Measurements from ENCODE around the gene ARHGAP4.

The ARHGAP4 gene

DNA sequence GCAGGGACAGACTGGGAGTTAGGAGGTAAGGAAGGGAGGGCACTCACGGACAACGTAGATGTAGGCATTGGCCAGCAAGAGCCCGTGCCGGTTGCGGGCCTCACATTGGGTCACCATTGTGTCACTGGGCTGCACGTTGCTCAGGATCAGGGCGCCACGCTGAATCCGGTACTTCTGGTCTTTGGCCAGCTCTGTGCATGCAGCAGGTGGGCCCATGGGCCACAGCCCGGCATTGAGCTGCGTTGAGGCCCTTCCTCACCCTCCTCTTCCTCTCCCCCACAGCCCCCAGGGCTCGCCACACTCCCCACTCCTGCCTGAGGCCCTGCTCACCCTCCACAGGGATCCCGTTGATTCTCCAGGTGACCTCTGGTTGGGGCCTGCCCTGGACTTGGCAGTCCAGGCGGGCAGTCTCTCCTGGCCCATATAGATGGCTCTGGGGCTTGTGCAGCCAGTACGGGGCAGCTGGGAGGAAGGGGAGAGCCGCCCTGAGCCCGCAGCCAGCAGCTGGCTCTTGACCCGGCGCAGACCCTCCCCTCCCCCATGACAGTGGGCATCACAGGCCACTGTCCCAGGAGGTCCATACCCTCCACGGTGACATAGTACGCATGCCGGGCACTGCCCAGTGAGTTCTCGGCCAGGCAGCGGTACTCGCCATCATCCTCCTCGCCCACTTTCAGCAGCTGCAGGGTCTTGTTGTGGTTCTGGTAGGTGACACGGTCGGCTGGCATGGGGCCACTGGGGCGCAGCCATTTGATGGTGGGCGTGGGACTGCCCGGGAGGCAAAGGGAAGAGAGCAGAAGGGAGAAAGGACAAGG lies 56.4 kb downstream of the ARHGAP4 start:
- DNase-seq (ENCODE audit: low read depth in 4 of 4, low spot score in 1 of 4): no peak

DNA sequence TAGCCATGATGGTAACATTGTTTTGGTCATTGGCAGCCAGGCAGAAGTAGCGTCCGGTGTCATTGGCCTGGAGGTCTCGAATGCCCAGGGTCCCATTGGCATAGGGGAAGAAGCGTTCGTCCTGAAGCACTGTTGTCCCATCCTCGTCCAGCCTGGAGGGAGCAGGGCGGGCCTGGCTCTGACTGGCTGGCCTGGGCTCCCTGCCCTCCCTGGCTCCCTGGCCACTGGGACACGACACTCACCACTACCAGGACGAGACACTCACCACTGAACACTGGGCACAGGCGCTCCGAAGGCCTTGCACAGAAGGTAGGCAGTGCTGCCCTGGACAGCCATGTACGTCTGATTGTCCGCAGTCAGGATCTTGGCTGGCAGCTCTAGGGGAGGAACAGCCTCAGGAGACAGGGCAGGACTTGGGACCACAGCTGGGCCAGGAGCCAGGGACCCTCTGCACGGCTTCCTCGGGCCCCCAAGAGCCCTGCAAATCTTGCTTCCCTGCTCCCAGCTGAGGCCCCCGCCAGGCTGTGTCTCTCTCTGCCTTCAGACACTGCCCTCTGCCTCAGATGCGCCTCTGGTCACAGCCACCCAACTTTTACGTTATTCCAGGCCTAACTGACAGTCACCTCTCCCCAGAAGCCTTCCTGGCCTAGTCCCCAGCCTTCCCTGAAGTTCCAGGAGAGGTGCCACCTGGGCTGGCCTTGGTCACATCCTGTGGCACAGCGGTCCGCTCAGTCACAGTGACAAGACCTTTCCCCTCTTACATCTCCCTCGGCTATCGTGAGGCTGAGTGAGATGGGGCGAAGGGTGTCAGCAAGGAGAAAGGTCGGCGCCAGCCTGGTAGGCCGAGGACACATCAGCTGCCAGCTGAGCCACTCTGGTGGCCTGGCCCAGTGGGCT lies 57.2 kb downstream of the ARHGAP4 start:
- DNase-seq (ENCODE audit: low read depth in 4 of 4, low spot score in 1 of 4): no peak

DNA sequence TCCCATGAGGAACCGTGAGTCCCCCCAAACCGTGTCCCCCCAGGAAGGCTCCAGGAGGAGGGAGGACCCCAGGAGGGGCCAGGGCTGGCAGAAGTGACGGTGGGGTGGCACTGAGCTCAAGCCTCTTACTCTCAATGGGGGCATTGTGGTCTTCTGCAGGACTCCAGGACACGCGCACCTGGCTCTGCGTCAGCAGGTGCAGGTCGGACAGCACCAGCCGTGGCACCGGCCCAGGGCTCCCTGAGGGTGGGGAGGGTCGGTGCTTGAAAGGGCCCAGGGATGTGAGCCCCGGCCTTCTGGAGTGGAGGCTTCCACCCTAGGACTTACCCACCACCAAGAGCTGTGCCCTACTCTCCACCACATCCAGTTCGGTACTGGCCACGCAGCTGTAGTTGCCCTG lies 58.4 kb downstream of the ARHGAP4 start:
- no peak for DNase-seq (ENCODE audit: low read depth in 4 of 4, low spot score in 1 of 4)

DNA sequence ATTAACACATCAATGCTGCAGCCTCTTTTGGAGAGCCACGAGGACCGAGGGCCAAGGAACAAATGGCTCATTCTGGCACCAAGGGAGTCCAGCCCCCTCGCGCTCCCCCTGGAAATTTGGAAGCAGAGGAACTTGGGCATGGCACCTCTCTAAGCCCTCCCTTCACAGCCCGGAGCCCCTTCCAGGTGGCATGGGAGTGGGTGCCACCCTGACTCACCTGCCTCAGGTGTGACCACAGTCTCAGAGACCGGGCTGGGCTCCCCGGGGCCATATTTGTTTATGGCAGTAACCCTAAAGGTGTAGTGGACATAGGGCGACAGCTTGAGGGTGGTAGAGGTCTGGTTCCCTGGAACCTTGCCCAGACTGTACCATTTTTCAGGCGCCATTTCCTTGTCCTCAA lies 58.9 kb downstream of the ARHGAP4 start:
- no peak for DNase-seq (ENCODE audit: low read depth in 4 of 4, low spot score in 1 of 4)

DNA sequence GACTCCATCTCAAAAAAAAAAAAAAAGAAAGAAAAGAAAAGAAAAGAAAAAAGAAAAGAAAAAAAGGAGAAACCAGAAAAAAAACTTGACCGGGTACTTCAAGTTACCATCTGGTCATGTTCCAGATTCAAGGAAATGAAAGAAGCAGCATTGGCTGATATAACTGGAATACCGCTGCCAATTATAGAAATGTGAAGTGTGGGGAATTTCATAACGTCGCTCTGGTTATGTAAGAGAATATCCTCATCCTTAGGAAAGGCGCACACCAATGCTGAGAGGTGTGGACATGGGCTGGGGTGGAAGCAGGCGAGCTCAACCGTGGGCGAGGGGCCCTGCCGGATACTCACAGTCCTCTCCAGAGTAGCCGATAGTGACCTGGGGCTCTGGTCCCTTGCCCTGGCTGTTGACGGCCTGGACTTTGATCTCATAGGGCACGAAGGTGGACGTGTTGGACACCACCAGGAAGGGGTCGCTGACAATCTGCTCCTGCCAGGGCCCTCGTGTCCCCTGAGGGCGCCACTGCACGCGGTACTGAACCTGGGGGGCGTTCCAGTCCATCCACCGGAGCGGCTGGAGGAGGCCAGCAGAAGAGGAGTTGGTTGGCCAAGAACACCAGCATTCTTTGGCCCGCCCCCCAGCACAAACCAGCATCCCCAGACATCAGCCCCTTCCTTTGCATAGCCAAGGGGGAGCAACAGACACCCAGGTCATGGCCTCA lies 59.6 kb downstream of the ARHGAP4 start:
- no peak for DNase-seq (ENCODE audit: low read depth in 4 of 4, low spot score in 1 of 4)

DNA sequence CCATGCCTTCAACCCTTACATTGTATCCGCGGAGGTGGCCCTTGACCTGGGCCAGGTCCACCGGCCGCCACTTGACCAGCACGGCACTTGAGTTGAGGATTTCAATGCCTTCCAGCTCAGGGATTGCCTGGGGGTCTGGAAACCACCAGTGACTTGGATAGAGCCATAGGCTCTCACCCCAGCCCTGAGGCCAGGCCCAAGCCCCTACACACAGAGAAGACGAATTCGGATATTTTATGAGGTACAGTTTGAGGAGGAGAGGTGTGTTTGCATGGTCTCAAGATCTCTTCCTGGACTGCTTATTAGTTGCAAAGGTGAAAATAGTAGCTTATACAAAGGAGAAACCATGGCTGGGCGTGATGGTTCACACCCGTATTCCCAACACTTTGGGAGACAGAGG lies 60.4 kb downstream of the ARHGAP4 start:
- DNase-seq (ENCODE audit: low read depth in 4 of 4, low spot score in 1 of 4): no peak

DNA sequence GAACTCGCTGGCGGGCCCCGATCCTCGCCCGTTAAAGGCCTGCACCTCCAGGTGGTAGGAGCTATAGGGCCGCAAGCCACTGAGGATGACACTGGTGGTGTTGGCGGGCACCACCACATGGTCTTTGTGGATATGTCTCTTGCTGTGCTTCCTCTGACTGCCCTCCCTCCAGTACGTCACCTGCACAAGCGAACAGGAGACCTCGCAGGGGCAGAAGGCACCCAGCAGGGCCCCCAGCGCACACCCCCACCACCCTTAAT lies 60.8 kb downstream of the ARHGAP4 start:
- DNase-seq (ENCODE audit: low read depth in 4 of 4, low spot score in 1 of 4): no peak

DNA sequence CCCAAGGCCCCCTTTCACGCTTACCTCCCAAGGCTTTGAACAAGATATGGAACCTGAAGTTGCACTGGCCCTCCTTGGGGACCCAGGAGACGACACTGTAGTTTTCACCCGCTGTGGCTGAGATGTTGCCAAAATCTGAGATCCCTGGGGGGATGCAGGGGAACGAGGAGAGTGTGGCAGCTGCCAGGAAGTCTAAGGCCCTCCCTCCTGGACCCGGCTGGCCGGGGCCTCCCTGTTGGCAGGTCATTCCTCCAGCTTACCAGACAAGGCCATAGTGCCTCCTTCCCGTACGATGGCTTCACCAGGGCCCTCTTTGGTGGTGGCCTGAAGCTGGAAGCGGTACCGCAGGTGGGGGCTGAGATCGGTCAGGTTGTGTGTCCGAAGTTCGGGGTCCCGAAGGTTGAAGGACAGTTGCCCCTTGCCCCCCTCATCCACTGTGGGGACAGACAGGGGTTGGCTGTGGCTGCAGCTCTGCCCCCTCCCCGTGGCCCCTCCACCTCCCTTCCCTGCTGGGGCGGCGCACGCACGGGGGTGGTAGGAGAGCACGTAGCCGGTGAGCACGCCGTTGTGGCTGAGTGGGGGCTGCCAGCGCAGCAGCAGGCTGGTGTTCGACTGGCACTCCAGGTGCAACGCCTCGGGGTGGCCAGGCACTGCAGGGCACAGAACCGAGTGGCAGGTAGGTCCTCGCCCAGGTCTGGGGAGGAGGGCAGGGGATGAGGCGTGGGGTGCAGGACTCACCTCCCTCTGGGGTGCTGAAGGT lies 61.3 kb downstream of the ARHGAP4 start:
- DNase-seq (ENCODE audit: low read depth in 4 of 4, low spot score in 1 of 4): no peak

DNA sequence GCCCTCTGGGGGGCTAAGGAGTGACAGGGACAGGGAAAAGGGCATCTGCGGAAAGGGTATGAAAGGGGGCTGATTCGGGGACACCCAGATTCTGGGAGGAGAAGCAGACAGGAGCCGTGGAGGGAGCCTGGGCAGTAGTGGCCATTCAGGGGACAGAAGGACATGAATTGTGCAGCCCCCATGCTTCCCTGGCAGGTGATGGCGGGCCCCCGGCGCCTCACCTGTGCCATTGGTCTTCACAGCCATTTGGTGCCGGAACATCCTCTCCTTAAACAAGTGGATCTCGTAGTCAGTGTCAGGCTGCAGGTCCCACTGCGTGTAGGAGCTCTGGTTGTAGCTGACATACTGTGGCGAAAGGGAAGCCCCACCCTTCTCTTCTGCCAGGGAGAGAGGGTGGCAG lies 62.0 kb downstream of the ARHGAP4 start:
- DNase-seq (ENCODE audit: low read depth in 4 of 4, low spot score in 1 of 4): no peak

DNA sequence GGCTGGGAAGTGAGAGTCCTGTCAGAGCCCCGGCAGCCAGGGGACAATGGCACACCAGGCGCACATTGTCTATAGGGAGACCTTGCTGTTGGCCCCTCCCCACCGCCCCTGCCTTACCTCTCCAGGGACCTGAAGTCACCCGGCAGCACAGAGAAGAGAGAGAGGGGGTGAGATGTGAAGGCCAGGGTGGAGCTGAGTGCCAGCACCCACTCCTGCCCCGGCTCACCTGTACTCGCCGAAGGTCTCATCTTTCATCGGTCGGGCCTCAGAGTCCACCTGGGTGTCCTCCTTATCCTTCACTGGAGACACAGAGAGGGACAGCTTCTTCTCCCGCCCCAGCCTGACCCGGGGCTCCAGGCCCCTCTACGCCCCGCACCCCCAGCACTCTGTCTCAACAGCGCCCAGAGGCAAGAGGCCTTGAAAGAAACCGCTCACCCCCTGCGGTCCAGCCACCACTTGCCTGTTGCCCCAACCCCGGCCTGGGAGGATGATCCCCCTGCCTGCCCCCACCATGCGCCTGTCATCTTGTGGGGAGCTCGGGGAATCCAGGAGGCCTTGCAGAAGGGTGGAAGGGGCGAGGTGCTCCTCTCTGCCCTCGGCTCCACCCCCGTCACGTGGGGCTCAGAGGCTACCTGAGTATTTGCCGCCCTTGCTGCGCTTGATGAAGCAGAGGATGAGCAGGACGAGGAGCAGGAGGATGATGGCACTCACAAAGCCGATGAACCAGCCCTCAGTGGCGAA lies 62.6 kb downstream of the ARHGAP4 start:
- no peak for DNase-seq (ENCODE audit: low read depth in 4 of 4, low spot score in 1 of 4)

DNA sequence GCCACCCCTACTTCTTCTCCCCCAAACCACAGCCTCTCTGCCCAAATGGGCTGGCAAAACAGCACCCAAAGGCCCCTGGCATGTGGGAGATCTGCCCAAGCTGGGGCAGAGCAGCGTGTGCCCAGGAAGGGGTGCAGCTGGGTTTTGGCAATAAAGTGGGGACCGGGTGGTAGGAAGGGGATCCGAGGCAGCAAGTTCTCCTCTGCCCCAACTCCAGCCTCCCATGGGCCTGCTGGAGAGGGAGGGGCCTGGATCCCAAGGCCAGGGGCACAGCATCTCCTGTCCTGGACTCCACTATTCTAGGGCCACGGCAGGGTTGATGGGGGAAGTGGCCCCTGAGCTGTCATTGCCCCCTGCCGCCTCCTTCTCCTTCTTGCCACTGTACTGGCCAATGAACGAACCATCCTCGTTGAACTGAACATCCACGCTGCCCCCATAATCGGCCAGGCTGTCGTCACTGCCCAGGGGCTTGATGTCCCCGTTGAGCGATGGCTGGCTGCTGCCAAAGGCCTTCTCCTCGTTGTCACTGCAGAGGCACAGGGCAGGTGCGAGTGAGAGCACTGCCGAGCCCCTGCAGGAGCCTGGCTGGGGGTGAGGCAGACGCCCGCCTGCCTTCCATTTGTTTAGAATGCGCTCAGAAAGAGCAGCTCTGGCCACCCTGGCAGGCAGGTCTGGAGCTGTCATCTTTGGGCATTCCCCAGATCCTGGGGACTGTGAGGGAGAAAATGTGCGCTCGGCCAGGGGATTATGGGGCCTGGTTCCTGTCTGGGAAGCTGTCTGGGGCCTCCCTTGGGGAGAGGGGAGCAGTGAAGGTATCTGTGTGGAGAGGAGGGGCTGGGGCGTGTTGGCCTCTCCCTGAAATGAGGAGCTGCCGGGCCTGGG lies 63.5 kb downstream of the ARHGAP4 start:
- DNase-seq (ENCODE audit: low read depth in 4 of 4, low spot score in 1 of 4): no peak

DNA sequence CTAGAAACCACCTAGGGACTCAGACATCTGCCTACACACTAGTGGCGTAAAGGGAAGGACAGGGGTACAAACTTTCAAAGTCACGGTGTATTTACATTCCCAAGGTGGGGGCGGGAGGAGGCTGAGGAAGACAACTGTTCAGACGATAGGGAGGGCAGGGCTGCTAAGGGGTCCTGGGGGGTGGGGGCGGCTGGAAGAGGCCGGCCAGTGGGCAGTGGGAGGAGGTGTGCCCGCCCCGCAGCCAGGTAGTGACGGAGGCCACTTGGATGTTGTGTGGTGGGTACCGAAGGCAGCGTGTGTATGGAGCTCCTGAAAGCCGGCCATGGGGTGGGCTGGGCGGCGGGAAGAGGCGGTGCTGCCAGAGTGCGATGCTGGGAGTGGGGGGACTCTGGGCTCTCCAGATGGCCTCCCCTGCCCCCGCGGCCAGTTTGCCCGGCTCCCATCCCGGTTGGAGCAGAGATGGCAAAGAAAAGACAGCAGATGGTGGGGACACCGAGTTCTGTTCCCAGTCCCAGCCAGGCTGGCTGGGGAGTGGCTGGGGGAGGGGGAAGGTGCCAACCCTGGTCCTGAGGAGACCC lies 64.2 kb downstream of the ARHGAP4 start:
- DNase-seq (ENCODE audit: low read depth in 4 of 4, low spot score in 1 of 4): no peak

DNA sequence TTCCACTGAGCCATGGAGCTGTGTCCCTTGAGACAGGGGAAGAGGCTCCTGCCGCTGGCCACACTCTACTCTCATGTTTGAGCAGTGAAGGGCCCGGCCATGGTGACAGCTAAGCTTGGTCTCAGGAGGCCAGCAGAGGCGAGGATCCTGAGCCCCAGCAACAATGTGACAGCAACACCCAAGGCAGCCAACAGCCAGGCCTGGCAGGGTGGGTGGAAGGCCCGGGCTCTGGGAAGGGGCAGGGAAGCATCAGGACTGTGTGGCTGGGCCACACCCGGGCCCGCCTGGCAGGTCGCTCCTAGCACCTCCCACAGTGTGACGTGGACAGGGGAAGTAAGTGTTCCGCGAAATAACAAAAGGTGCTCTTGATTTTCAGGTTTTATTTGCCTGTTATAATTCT lies 64.9 kb downstream of the ARHGAP4 start:
- no peak for DNase-seq (ENCODE audit: low read depth in 4 of 4, low spot score in 1 of 4)

Measured in stimulated activated CD4-positive, alpha-beta T cell treated with anti-CD3 and anti-CD28 coated beads, Interleukin-1b, Interleukin-23, amount 100 ng/mL, for 24 hours (primary cell).